Fibroblast of the conjunctiva (primary cell): ENCODE data around the gene DST.
A peak's percentile ranks its signal among the peaks of the same experiment; 100 is the strongest.

Experiments used
- DNase-seq: peaks from one replicate; pipeline ENCODE4 v3.0.0-alpha.2; 2010; ENCODE audit warnings: low read depth

DST gene

DNA sequence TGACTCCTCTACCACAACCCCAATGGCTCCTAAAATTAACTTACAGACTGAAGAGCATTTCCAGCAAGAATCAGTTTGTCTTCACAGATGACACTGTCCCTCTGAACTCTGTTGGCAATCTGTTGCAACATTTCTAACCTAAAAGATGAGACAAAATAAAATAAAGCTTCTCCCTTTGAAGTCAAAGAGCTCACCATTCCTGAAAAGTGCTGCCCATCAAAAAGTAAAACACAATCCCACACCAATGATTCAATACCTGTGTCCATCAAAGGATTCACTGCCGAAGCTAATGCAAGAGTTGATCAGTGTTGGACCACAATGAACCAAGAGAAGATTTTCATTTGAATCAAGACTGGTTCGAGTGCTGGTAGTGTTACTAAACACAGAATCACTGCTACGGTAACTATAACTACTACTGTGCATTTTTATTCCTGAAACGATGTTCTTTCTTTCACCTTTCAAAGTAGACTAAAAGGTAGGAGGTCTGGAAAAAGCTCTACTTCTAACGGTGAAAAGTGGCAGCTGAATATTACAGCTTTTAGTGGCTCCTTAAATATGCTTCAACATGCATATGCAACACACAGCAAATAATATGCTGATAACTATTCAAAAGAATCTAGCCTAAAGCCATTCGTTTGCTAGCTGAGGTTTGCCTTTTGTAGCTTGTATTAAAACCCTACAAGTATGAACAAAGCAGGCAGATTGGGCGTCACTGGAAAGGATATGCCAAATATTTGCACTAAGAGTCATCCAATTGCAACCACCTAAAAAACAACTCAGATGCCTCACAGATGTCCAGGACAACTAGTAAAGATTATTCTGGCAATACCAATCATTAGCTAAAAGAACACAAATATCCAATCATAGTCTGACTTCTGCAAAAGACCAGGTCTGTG is at the start of gene DST:
TSS of gene DST (minus strand) at position 524 of the 896 bp plus-strand sequence.
- DNase-seq = peak; percentile 87

DNA sequence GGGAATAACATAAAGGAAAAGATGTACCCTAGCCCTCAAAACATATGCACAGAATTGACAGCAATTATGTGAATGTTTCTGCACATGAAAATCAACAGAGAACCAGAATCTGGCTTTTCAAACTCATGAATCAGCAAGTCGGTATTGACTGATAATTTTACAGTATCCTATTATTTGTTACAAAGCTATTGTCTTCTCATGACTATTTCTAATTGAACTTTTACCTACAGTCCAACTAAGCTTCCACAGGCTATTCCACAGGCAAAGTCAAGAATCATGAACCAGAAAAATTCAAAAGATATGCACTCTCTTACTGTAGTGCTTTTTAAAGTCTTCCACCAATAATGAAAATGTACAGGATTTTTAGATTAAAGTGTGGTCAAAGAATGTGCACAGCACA is 49.1 kb upstream of the DST start:
- no peak for DNase-seq

DNA sequence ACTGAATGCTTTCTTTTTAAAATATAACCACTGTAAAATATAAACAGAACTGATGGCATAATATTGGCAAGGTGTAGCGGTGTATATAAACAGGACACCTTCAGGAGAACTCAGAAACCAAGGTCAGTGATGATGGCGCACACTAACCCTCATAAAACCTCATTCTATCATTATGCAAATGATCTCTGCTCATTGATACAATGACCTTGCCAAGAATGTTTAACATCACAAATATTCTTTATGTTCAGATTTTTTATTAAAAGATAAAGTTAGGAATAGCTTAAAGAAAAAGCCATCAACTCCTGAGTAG is 48.6 kb upstream of the DST start:
- no peak for DNase-seq

DNA sequence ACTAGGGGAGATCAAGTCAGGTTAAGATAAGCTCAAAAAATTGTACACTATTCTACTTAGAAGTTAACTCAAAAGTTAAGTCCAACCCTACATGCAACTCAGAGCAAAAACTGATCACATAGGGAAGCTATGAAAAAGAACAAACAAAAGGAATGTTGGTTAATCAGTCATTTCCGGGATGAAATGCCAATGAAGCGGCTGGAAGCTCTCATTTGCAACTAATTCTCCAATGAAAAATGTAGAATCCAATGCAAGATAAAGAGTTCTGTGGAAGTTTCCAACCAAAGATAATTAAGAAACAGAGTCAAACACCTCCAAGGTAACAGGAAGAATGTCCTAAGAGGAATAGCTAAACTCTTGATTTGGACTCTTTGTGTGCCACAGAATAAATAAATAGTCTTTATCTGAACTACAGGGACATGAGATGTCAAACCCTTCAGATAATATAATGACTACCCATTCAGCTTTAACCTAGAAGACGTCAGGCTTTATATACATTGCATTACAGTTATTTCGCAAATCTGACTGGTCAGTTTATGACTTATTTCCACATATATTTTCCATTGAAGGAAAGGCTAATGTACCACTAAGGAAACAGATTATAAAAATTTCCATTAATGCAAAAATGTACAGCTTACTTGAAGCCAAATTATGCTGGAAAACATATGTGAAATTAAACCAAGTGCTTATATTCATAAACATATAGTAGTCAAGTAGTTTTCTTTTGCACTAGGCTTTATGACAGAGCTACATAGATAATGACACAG is 48.0 kb upstream of the DST start:
- DNase-seq = peak; percentile 27

DNA sequence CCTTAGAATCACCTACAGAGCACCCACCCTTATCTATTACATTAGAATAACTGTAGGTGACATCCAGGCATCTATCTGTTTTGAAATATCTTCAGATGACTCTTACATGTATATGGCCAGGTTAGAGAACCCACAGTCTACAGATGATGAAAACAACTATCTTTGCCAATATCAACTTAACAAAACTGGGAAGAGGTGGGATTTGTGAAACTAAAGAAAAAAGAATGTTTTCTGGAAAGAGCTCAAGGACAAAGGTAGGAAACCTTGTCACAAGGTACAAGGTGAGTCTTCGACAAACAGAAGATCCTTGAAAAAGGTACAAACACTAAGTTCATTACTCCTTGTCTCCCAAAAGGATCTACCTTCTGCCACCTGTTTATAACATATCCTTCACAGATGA is 47.0 kb upstream of the DST start:
- no peak for DNase-seq

DNA sequence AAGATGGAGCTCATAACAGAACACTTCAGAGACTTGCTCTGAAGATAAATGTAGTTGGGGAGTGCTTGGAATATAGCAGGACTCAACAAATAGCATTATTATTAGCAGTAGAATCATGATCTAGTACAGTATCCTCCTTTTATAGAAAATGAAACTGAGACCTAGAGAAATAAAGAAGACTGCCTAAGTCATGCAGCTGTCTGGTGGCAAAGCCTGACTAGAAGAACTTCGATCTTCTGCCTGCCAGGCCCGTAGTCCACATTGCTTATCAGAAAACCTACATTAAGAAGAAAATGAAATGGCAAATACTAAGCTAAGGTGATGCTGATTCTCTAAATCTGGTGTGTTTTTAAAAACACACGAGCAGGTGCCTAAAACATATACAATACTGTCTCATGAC is 46.4 kb upstream of the DST start:
- DNase-seq = no peak

DNA sequence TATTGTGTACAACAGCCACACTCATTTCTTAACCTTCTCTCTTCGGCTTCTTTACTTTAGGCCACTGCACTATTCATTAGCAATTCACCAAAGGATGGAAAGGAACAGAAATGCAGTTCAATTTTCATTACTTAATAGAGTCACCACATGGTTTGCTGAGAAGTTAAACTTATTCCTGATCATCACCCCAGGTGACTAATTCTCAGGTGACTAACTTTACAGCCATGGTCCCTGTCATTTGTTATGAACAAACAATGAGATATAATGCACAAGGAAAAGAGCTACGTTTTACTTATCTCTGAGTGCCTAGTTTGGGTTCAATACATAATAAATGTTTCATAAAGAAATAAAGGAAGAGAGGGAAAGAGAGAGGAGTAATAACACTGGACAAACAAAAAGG is 45.8 kb upstream of the DST start:
- no peak for DNase-seq

DNA sequence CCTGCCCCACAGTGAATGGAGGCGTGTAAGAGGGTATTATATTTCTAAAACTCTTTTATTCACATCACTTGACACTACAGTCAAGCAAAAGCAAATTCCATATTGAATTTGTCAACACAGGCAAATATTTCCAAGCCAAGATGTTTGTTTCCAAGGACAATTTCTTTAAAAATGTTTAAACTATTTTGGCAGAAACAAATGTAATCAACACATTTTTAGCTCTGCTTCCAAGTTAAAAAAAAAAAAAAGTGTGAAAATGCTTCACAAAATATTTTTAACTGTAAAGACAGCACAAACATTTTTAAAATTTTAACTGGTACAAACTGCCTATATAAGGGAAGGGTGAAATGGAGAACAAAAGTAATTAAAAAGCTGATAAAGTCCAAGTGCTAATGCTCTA is 44.9 kb upstream of the DST start:
- DNase-seq = no peak

DNA sequence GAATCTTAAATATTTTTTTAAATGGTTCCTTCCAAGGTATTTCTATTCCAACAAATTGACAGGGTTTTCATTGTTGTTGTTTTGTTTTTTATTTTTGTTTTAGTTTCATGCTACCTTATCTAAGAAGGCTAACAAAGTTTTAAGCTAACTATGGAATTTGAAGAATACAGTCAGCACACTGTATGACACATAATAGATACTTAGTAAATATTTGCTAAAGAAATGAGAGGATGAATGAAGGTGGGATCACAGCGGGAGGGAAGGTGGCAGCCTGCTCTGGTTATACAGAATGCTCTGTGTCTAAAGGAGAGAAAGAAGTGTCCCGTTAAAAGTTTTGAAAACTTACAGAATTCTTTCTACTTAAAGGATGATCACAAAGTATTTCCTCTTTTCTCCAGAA is 43.7 kb upstream of the DST start:
- DNase-seq = no peak

DNA sequence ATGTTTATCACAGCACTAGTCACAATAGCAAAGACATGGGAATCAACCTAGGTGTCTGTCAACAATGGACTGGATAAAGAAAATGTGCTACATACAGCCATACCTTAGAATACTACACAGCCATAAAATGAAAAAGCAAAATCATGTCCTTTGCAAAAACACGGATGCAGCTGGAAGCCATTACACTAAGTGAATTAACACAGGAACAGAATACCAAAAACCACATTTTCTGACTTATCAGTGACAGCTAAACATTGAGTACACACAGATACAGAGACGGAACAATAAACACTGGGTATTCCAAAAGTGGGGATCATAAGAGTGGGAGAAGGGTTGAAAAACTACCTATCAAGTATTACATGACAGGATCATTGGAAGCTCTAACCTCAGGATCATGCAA is 43.3 kb upstream of the DST start:
- no peak for DNase-seq

DNA sequence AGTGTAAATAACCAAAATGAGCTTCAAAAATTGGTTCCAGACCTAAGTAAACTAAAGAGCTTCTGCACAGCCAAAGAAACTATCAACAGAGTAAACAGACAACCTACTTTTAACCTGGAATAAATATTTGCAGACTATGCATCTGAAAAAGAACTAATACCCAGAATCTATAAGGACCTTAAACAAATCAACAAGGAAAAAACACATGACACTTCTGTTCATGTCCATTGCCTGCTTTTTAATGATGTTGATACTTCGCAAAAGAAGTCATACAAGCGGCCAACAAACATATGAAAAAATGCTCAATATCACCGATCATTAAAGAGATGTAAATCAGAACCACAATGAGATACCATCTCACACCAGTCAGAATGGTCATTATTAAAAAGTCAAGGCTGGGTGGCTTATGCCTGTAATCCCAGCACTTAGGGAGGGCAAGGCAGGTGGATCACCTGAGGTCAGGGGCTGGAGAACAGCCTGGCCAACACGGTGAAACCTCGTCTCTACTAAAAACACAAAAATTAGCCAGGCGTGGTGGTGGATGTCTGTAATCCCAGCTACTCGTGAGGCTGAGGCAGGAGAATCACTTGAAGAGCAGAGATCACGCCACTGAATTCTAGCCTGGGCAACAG is 42.5 kb upstream of the DST start:
- no peak for DNase-seq

DNA sequence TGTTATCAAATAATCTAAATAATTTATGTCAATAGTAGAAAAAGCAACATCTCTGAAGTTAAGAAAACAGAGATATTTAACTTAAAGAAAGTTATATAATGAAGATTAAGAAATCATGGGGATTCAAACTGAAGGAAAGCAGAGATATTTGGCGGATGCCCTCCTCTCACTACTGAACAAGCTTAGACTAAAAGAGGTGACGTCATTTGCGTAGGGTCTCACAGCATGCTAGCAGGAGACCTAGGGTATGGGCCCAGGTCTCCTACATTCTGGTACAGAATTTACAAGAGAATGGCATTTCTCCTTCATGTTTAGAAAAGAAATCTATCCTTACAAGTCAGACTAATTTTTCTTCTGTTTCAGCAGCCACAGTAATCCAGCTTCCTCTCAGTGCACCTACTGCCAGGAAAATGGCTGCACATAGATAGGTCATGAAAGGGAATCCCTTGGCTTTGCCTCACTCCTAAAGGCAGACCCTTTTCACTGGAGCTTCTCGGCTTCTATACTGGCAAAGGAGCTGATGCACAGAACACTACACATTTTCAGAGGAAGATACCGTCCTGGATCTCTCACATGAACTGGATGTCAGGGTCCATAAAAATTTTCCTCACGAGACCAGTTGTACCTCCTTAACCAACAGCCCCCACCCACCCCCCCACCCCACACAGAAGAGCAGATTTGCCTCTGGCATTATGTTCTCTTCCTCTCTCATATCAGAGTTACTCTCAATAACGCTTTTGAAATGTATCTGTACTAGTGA is 41.8 kb upstream of the DST start:
- no peak for DNase-seq

DNA sequence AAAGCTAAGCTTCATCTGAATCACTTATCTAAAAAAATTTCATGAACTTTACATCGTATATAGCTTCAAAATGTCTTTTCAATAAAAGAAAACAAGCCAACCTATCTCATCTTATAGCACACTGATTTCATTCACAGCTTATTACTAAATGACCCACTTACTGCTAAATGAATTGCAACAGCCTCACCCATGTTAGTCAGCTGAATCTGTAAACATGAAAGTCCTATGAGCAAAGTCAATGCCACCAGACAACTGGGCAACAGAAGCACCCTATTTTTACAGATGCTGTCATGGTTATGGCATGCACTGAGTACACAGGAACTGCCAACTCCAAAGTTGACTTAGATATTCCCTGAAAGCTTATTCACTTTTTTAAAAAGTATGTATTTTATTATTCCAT is 41.2 kb upstream of the DST start:
- peak; percentile 67 for DNase-seq

DNA sequence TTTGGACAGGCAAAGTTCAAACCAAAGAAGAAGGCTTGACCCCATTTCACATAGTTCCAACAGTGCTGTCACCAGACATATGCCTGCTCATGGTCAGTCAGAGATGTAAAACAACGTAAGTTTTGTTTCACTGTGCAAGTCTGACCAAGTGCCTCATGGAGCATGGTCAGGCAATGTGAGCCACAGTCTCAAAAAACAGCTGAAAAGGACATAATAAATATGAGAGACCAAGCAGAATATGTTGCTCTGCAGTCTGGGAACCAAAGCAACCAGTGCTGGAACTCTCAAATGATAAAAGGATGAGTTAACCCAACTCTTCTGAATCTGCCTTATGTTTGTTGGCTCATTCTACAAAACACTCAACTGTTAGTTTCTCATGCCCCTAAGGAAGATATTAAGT is 39.9 kb upstream of the DST start:
- DNase-seq = no peak

DNA sequence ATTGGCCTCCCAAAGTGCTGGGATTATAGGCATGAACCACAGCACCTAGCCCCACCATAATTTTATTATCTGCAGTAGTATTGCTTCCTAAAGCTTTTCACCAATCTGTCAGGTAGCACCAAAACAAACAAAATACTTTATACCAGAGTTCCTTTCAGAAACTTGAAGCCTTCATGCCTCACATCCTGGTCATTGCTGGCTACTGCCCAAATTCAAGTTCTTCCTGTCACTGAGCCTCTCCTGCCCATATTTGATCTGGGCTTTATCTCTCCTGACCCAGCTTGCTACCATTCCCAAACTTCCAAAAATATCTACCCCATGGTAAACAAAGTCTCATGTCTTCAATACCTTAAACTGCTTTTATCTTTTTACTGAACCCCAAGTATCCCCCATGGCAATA is 34.9 kb upstream of the DST start:
- DNase-seq = no peak

DNA sequence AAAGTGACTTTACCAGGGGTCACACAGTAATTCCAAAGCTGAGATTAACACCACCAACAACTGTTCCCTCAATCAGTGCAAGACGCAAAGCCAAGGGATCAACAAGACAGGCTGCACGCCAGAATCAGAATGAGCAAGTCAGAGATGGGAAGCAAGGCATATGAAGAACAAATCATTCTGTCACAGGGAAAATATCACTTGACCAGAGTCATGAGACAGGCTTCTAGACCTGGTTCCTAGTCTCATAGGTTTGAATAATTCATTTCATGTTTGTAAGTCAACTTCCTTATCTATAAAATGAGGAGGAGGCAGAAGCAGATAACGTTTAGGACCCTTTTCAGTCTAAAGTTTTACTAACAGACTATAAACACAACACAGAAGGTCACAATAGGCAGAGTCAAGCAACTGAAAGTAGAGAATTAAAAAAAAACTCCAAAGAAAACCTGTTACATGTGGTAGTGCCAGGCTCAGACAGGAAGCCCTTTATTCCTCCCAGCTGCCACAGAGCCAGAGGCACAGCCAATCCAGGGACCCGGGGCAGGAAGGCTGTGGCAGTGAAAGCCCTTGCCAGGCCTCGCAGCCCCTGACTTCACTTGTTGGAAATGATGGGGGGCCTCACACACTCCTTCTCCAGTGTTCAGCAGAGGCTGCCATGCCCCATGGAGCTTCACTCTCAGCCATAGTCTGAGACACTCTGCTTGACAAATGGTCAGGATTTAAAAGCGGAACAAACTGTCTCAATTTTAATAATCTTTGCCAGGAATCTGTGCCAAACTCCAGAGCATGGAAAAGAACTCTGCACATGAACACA is 29.2 kb upstream of the DST start:
- DNase-seq = no peak

DNA sequence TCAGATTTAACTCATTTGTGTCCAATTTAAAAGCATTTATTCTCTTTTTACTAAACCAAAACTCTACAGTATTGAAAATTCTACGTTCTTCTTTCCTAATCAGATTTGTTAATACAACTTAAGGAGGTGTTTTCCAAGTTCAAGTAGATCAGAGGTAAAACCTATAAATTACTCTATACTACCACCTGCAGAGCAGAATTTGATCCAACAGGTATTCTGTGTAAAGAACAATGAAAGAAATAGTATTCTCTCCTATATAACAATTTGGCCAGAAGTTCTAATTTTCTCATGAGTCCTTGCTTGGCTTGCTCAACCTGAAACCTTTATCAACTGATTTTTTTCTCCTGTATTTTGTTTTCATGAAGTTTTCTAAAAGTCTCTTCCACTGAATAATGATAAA is 28.5 kb upstream of the DST start:
- no peak for DNase-seq

DNA sequence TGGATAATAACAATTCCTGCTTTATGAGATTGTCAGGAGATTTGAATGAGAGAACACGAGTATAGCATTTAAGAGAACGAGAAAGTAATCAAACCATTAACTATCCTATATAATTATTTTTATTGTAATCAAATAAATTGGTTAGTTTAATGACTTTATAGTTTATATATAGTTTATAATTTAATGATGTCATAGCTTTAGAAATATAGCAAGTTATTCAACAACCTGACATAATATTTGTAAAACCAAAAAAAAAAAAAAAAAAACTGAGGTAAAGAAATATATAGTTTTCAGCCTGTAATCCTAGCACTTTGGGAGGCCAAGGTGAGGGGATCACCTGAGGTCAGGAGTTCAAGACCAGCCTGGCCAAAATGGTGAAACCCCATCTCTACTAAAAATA is 26.4 kb upstream of the DST start:
- no peak for DNase-seq

DNA sequence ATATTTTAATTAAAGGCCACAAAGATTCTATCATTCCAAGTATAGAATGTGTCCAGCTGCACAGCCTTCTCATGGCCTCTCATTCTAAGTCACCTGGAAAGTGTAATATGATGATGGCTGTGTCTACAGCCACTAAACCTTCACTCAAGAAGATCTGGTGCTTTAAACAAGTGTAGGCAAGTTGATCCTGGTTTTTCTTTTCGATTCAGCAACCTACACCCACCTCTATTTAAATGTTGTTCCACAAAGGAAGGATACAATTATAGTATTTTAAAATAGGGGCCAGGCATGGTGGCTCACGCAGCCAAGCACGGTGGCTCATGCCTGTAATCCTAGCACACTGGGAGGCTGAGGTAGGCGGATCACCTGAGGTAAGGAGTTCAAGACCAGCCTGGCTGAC is 25.5 kb upstream of the DST start:
- no peak for DNase-seq

DNA sequence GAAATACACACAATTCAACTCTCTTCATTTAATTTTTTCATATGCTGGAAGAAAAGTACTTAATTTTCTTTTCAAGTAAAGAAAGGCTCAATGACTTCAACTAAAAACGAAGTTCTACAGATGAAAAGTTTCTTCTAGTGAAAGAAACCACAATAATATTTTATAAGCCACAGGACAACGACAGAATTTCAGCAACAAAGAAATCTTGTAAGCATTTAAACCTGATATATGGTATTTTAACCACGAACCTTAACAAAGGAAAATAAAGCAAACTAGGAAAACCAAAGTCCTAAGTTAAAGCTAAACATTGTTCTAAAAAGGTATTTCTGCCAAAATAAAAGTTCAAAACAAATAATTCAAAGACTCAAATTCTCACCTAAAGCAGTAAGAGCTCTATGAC is 24.6 kb upstream of the DST start:
- no peak for DNase-seq

DNA sequence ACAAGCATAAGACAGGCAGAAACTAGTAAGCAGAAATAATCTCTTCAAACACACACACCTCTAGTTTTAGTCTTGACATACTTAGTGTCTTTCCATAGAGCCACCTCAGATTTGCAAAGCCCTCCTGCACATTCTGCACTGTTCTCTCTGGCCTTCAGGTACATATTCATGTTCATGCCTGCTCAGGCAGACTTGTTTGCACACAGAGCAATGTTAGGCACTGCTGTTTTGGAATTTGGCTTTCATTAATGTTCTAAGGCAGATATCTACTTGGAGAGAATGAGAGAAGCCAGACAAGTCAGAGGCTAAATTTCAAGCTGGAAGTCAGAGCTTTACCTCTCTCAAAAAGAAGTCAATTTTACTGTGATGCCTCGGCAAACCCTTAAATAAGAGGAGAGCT is 21.3 kb upstream of the DST start:
- no peak for DNase-seq

DNA sequence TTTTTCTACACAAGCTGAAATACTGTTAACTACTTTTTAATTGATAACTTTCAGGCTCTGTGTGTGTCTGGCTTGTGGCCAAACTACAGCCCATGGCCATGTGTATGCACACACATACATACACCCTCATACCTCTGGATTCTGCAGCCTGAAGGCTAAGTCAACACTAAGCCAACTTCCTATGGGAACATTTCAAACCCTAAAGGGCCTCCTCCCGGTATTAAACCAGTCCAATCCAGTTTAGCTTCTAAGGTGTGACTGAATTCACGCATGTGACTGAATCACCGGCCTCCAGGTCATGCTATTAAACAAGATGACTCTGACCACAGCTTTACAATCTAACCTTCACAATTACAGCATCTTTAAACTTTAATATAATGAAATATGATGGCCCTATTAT is 20.7 kb upstream of the DST start:
- DNase-seq = no peak
